ENCODE measurements around the gene HOXB3.

The HOXB3 gene

DNA sequence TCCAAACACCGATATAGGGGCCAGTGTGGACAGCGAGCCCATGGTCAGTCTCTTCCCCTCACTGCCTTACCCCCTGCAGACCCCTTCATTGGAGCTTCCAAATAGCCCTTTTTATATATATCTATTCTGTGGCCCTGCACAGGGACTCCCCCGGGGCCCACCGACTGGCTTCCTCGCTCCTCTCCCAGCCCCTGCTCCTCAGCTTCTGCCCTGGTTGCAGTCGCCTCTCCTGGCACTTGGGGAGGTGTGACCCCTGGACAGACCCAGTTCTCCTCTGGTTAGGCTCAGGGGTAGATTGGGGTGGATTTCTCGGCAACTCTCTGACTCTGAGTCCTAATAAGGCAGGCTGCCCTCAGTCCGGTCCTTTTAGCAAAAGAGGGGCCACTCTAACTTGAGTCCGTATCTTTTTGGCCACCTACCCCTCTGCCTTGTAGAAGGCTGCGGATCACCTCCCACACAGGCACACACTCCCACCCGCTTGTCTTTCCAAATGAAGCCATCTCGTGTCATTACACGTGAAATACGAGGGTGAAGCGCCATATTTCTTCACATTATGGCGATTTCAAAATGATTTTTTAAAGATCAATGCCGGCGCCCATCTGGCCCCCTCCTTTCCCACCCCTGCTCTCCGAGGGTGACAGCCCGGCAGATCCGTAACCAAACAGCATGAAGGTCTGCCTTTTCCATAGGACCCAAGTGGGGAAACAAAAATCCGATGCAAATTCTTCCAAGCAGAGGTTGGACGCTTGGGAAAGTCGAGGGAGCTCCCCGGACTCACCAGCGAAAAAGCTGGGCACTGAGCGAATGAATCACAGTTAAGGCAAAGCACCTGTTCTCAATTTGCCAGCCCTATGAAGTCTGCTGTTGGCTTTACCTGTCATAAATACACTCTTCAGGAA lies 37.8 kb upstream of the HOXB3 start:
- no peak for ATAC-seq
- no peak for DNase-seq
- Mint-ChIP-seq H3K4me3 (peak overlapping the region in 1 of 2 donors; percentile 49), H3K27ac (peak overlapping the region; percentile 38 to 60), H3K4me1 (peaks cover 27% of the 10 kb centered on the region), H3K27me3 (peaks cover 94% of the 10 kb centered on the region), H3K9me3 (no peaks in the 10 kb centered on the region)

DNA sequence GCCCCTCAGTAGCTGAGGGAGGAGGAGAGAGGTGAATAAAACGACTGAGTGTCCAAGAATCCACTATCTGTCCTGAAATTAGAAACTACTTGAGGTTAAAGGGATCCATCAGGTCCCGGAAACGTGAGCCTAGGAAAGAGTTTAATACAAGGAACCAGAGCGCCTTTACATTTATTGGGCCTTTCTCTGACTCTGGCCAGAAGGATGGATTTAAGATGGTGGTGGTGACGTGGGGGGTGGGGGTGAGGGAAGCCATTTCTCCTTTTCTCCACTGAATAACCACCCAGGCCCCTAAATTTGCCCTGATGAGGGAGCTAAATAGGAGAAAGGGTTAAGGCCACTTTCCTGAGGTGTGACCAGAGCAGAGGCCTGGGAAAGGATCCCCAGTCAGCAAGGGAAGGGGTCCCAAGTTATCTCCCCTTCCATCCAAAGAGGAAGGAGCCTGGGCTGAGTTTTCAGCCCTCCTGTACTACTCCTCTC lies 37.1 kb upstream of the HOXB3 start:
- Mint-ChIP-seq H3K4me3 (peak overlapping the region; percentile 88 to 90), H3K27me3 (peaks cover 94% of the 10 kb centered on the region), H3K27ac (peak overlapping the region; percentile 99 to 100), H3K4me1 (peaks cover 20% of the 10 kb centered on the region), H3K9me3 (no peaks in the 10 kb centered on the region)
- DNase-seq (no peak), ATAC-seq (no peak)

DNA sequence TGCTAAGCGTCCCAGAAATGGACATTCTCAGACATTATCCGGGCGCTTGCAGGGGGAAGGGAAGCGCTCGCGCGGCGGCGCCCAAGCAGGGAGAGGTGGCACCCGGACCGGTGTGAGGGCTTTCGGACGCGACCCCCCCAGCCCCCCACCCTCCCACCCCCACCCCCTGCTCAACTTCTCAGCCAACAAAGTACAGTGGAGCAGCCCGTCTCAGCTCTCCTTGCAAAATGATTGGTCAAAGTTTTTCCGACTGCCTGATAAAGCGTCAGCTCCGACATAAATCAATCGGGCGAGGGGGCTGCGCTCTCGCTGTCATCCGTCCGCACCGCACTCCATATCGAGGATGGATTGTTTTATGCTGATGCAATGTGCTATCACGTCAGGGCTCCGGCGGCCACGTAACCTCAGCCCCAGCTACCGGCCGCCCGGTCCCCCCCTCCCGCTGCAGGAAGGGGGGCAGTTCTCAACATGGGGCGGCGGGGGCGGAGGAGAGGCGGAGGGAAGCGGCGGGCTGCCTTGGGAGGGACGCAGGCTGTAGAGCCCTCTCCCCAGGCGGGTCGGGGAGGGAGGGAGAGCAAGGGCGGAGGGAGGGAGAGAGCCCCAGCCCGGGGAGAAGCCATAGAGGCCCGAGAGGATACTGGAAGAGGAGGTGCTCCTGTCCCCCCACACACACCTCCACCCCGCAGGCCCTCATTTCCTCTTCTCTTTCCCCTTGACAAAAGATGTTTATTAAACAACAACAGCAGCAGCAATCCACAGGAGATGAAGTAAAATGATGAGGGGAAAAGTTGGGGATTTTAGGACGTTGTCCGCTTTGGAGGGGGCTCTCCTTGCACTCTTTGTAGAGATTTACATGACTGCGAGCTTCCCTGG lies 36.4 kb upstream of the HOXB3 start, which contains the start of gene HOXB9:
Gene HOXB9, minus strand, starts transcription at position 114 of the 873 bp plus-strand sequence. Its CDS starts 89 bp downstream, at position 25.
- Mint-ChIP-seq H3K4me1 (peaks cover 20% of the 10 kb centered on the region), H3K4me3 (peak within 1 kb of the TSS; percentile 88 to 90), H3K9me3 (no peaks in the 10 kb centered on the region), H3K27me3 (peaks cover 94% of the 10 kb centered on the region), H3K27ac (peak within 1 kb of the TSS; percentile 99 to 100)
- ATAC-seq (peak; percentile 84), DNase-seq (peak; percentile 72 to 82)

DNA sequence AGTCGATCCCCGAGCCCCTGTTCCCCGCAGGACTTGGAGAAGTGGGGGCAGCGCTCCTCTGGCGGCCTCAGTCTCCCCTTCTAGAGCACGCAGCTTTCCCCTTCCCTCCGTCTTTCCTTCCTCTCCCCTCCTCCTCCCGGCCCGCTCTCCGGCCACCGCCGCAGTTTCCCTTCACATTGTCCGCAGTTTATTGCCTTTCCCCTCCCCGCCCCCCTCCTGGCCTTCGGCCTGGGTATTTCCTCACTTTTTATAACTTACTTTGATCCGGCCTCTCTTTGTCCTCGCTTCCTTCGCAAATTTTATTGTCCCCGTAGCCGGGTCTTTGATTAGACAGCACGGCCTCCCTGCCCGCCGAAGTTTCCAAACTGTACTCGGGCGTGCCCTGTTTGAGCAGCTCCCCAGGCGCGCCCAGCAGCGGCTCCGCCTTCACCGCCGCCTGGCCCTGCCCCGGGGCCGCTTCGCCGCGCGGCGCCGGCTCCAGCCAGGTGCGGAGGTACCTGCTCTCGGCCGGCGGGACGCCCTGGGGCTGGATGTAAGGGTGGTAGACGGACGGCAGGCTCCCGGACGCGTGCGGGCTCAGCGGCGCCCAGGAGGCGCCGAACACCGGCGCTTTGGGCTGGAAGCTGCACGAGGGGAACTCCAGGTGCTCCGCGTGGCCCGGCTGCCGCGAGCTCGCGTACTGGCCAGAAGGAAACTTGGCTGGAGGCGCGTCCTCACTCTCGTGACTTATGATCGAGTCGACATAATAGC lies 35.6 kb upstream of the HOXB3 start:
- H3K27me3 Mint-ChIP-seq, result peaks cover 94% of the 10 kb centered on the region
- DNase-seq (peak; percentile 61 to 63), ATAC-seq (peak; percentile 65)
- H3K27ac Mint-ChIP-seq, result peak overlapping the region; percentile 84 to 100
- peaks cover 20% of the 10 kb centered on the region for H3K4me1 Mint-ChIP-seq
- no peaks in the 10 kb centered on the region for H3K9me3 Mint-ChIP-seq
- H3K4me3 Mint-ChIP-seq, result peak overlapping the region; percentile 88 to 90

DNA sequence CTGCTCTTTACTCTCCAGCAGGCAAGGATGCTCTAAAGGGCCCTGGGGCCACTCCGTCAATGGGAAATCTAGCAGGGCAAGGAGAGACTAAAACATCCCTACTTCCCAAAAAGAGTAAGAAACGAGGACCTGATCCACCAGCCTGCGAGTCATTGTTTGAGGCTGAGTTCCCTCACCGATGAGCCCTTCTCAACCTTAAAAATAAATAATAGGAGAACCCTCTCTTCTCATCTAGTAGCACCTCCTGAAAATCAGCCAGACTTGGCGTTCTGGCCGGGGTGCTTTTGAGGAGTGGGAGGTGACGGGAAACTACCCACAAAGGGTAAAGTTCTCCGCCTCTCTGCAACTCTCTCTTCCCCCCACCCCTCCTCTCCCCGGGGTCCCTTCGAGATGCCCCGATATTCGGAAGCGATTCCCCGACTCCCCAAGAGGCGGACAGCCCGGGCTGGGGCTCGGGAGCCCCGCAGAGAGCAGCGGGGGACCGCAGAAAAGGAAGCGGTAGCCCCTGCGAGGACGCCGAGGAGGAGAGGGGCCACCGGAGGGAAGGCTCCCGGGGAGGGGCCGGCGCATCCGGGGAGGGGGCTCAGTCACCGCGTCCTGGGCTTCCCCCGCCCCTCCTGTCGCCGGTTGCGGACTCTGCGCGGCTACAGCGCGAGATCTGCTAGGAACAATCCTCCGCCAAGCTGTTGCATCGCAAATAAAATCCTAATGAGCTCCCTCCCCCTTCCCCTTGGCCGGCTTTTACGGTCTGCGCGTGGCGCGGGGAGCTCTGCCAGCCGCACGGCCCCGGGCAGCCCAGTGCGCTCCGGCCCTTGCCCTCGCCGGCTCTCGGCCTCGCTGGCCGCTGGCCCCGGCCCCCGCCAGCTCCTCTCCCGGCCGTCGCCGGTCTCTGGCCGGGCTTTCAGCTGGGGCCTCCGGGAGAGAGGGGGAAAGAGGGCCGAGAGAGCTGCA lies 34.8 kb upstream of the HOXB3 start:
- DNase-seq, result peak in 1 of 2 donors; percentile 51
- H3K4me3 Mint-ChIP-seq, result peak overlapping the region; percentile 88 to 90
- H3K27ac Mint-ChIP-seq, result peak overlapping the region in 1 of 2 donors; percentile 37
- peaks cover 94% of the 10 kb centered on the region for H3K27me3 Mint-ChIP-seq
- peak; percentile 50 for ATAC-seq
- peaks cover 21% of the 10 kb centered on the region for H3K4me1 Mint-ChIP-seq
- no peaks in the 10 kb centered on the region for H3K9me3 Mint-ChIP-seq

DNA sequence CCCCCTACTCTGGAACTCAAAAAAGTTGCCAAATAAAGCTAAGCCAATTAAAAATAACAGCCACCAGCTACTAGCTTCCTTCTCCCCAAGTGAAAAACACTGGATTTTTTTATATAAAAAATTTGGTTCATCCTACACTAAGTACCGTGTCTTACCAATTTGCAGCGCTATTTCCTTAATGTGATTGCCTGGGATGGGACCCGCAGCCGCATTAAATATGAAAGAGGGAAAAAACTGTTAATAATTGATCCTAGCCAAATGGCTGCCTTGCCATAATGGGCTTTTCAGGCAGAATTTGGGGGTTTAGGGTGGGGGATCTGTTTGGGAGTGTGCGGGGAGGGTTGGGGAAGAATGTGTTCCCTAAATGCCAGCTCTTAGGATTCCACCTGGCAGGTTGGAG lies 34.1 kb upstream of the HOXB3 start:
- Mint-ChIP-seq H3K27me3 (peaks cover 94% of the 10 kb centered on the region), H3K27ac (no peak overlapping the region), H3K4me3 (peak overlapping the region; percentile 21 to 67), H3K9me3 (no peaks in the 10 kb centered on the region), H3K4me1 (peaks cover 28% of the 10 kb centered on the region)
- ATAC-seq (no peak), DNase-seq (no peak)

DNA sequence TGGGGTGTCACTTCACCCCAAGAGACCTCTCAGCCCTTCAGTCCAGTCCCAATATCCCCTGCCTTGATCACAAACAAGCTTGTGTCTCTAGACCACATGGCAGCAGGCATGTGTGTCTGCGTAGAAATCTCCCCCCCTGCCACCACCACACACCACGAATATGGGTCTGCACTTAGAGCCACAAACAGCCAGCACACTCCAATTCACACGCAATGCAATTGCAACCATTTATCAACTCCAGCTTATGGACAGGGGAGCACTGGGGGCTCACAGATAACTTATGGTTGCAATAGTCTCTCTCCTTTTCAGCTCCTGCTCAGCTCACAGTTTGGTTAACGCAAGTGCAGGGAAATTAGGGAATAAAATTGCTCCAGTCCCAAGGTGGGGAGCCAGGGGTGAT lies 33.5 kb upstream of the HOXB3 start:
- ATAC-seq (no peak), DNase-seq (no peak)
- Mint-ChIP-seq H3K4me3 (no peak overlapping the region), H3K9me3 (no peaks in the 10 kb centered on the region), H3K4me1 (peaks cover 34% of the 10 kb centered on the region), H3K27me3 (peaks cover 94% of the 10 kb centered on the region), H3K27ac (no peak overlapping the region)

DNA sequence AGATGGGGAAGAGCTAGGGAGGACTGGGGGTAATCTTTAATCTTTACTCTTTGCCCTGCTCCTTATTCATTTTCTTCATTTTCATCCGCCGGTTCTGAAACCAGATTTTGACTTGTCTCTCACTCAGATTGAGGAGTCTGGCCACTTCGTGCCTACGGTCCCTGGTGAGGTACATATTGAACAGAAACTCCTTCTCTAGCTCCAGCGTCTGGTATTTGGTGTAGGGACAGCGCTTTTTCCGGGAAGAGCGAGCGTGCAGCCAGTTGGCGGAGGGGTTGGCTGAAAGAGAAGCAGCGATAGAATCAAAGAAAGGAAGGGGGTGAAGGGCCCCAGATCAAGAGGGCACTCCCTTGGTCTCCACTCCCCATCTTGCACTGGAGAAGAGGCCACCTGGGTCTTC lies 32.8 kb upstream of the HOXB3 start:
- H3K27ac Mint-ChIP-seq, result no peak overlapping the region
- H3K9me3 Mint-ChIP-seq, result no peaks in the 10 kb centered on the region
- no peak overlapping the region for H3K4me3 Mint-ChIP-seq
- peaks cover 94% of the 10 kb centered on the region for H3K27me3 Mint-ChIP-seq
- H3K4me1 Mint-ChIP-seq, result peaks cover 35% of the 10 kb centered on the region
- DNase-seq (no peak), ATAC-seq (no peak)

DNA sequence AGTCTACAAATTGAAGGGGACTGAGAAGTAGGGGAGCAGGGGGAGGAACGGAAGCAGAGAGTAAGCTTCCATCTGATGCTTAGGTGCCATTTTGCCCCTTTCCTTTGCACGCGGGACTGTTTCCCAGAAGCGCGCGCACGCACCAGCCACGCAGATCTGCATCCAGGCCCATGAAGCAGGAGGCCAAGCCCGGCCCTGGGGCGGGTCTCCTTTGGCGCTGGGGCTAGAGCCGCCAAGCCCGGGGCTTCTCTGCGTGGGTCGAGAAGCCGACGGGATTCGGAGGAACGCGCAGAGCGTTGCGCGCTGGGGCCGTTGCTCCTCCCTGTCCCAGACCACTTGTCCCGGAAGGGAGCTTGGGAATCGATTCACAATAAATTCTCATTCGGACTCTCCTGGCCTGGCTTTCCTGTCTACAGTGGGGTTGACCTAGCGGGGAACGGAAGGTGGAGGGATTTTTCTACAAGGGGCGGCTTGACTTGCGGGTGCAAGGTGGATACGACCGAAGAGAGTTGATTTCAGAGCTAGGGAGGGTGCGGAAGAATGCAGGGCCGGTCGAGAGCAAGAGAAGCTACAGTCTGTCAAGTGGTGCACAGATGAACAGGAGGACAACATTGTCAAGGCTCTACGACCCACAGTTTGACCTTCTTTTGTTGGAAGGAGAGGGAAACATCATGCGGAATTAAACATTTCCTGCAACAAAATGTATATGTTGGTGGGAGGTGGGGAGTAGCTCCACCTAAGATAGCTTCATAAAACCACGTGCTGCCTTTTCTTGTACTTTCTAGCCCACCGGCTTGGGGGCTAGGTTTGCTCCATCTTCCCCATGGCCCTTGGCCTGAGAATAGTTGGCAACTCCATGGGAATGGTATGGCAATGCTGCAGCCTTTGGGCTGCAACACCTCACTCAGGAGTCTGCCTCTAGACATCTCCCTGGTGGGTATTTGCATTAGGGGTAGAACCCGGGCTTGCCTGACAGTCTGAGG lies 31.7 kb upstream of the HOXB3 start:
- Mint-ChIP-seq H3K9me3 (no peaks in the 10 kb centered on the region), H3K27ac (no peak overlapping the region), H3K27me3 (peaks cover 94% of the 10 kb centered on the region), H3K4me3 (no peak overlapping the region), H3K4me1 (peaks cover 41% of the 10 kb centered on the region)
- ATAC-seq, result no peak
- DNase-seq, result no peak

DNA sequence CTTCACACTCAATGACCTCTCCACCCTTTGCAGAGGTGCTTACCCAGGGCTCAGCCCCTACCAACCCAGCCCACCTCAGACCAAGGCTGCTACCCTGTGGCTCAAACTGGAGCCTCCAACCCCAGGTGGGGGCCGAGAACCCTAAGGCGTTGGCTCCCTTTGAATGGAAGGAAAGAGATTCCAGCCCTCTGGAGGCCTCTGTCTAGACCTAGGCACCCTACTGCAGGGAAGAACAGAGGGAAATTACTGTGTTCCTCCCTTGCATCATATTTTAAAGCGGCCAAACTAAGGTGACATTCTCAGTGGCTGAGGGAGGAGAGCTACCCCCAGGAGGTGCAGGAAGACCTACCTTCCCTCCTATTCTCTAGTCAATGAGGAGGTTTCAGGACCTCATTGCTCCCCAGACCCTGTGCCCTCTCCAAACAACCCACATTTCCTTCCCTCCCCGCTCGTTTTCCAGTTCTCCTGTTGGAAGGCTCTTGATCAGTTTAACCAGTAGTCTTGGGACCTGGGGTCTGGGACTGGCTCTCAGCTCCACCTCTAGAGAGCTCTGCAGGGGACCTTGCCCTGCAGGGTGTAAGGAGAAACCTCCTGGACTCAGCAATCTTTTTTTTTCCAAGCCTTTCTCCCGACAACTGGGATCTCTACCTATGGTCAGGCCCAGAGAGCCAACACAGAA lies 30.6 kb upstream of the HOXB3 start:
- Mint-ChIP-seq H3K4me1 (peaks cover 36% of the 10 kb centered on the region), H3K9me3 (no peaks in the 10 kb centered on the region), H3K27me3 (peaks cover 96% of the 10 kb centered on the region), H3K4me3 (no peak overlapping the region), H3K27ac (no peak overlapping the region)
- DNase-seq (no peak), ATAC-seq (no peak)

DNA sequence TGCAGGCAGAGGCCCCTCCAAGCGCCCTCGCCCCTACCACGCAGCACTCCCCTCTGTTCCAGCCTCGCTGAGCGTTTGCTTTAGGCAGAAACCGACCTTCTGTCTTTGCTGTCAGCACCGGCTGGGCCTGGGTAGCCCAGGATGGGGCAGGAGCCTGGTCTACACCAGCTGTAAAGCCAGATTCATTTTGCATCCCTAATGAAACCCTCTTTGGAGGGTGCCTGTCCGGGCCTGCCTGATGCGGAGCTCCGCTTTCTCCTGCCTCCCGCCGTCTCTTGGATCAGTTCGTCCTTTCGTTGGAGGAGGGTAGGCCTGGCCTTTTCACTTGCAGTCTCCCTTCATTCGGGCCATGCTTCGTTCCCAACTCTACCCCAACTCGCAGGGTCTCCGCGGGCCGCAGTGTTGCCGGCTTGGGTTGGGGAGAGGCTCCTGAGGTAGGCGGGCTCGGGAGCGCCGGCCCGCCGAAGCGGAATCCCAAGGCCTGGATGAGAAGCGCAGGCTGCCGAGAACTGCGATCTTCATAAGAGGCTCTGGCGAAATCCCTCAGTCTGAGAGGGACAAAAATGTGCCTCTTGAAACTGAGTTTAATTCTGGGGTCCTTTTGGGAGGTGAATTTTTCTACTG lies 29.9 kb upstream of the HOXB3 start:
- H3K4me3 Mint-ChIP-seq, result peak overlapping the region in 1 of 2 donors; percentile 61
- no peaks in the 10 kb centered on the region for H3K9me3 Mint-ChIP-seq
- peaks cover 37% of the 10 kb centered on the region for H3K4me1 Mint-ChIP-seq
- H3K27me3 Mint-ChIP-seq, result peaks cover 99% of the 10 kb centered on the region
- DNase-seq (no peak), ATAC-seq (no peak)
- no peak overlapping the region for H3K27ac Mint-ChIP-seq

DNA sequence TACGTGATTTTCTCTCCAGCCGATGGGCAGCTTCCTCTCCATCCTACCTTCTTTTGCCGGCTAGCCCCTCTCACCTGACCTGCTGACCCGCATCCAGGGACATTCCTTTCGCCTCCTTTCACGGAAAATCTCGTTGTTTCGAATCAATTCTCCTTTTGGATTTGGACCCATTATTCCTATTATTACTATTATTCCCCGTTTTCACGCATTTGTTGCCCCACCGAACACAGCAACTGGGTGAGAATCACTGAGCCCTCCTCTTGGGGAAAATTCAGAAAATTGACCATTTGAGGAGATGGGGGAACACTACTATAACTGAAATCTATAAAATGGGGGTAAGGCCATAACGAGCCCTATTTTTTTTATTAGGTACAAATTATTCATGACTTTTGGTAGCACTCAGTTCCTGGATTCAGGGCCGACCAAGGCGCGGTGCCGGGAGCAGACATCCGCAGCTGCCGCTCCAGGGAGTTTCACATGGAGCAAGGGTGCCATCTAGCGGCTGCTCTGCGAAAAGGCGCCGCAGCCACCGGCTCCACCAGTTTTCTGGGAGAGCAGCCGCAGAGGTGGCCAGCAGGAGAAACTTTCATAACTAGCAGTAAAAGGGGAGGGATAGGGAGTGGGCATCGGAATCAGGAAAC lies 28.3 kb upstream of the HOXB3 start:
- Mint-ChIP-seq H3K4me3 (peak overlapping the region; percentile 63 to 64), H3K4me1 (peaks cover 52% of the 10 kb centered on the region), H3K27ac (no peak overlapping the region), H3K9me3 (no peaks in the 10 kb centered on the region), H3K27me3 (peaks cover 100% of the 10 kb centered on the region)
- DNase-seq (peak; percentile 78 to 79), ATAC-seq (peak; percentile 72)
